GM18861 (cell line): ENCODE data around the gene NECAB3.

Experiments used
- ATAC-seq: cut with Tn5 transposase; IDR thresholded peaks from one replicate; pipeline ENCODE4 v1.9.1; 2021; ENCODE audit not compliant: unreplicated experiment

The NECAB3 gene

DNA sequence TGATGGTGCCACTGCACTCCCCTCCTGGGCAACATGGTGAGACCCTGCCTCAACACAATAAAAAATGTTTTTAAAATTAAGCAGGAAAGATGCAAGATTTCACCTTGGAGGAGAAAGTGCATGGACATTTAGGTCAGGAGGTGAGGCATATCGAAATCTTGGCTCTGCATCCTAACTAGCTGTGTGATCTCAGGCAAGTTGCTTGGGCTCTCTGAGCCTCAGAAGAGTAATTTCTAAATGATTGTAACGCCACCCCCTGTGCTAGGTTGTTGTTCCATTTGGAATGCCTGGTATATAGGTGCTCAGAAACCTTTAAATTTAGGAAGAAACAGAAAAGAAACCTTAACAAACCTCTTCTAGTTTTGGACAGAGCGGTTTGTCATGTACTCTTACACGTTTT lies 48.0 kb downstream of the NECAB3 start:
- ATAC-seq, result no peak

DNA sequence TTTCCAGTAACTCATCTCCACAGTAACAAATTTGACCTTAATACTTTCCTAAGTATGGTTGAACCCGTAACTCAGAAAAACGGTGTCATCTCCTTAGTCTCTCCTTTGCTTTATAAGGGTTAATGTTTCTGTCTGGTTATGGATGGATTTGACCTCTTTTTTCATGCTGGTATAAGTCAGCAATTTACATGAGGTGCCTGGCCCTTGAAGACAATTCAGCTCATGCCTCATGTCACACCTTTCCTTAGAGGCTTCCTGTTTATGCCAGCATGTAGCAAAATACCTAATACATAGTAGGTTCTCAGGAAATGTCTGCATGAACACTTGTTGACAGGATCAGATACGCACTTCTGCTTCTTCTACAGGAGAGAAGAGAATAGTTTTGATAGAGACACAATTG lies 49.8 kb downstream of the NECAB3 start:
- ATAC-seq, result no peak

DNA sequence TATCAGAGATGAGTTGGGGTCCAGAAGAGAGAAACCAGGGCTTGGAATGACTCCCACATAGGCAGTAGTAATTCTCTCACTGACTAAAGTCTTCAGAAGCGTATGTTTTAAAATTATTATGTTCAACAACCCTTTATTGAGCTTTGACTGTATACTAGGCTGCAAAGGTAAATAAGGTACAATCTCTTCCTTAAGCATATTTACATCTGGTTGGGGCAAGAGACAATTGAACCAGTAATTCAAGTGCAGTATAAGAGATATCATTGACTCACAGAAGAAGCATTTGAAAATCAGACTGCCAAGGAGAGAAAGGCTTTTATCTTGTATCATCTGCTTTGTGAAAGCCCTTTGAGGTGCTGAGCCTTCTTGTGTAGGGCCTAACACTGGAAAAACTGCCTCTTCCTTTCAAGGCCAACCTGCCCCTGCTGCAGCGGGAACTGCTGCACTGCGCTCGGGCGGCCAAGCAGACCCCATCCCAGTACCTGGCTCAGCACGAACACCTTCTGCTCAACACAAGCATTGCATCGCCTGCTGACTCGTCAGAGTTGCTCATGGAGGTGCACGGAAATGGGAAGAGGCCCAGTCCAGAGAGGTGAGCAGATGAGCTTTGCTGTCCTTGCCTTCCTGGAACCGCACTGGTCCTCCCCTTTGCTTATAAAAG lies 51.4 kb downstream of the NECAB3 start:
- ATAC-seq, result no peak

DNA sequence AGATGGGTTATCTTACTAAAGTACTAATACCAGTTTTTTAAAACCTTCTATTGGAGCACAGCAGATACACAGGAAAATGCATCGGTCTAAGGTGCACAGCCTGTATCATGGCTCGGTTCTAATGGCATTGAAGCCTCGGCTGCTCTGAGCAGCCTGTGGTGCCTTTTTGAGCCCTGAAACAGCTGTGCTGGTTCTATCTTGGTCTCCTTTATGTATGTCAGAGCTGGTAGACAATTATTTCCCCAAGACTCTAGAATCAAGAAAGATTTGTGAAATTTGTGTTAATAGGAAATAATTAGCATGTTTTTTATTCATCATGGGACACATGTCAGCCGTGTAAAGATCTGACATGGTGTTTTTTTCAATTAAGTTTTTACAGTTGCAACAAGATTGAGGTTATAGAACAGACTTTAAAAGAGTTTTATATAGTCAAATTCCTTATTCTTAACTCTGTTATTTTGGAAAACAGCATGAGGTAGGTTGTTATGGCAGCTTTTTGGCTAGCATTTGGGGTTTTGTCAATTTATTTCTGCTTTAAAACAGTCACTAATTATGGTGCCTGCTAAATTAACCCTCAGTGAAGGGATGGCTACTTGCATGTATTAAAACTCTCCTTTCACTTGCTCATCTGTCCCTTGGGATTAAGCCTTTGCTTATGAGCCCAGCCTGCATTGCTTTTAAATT lies 52.4 kb downstream of the NECAB3 start:
- no peak for ATAC-seq

DNA sequence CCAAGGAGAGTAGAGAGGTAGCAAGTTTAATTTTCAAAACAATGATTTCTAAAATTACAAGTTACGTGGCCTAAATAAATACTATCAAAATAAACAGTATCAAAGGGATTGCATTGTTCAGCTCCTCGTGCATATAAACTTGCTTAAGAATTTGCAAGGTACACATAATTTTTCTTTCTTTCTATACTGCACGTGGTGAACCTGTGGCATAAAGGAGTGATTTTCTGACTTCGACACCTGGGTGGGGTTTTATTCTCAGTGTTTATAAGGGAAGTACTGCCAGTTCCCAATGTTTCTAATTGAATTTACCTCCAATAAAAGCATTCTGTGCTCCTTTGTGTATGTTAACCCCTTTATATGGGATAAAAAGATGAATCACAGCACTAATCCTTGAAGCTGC lies 62.2 kb downstream of the NECAB3 start:
- ATAC-seq, result no peak

DNA sequence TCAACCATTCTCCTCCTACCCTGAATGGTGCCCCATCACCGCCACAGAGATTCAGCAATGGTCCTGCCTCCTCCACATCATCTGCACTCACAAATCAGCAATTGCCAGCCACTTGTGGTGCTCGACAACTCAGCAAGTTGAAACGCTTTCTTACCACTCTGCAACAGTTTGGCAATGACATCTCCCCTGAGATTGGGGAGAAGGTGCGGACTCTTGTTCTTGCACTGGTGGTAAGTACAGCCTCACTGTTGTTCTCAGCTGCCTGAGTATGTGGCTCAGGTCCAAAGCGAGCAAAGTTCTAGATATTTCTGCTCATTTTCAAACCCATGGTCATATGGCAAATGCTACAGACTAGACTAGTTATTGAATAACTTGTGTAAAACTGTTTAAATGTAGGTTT lies 63.1 kb downstream of the NECAB3 start:
- no peak for ATAC-seq

DNA sequence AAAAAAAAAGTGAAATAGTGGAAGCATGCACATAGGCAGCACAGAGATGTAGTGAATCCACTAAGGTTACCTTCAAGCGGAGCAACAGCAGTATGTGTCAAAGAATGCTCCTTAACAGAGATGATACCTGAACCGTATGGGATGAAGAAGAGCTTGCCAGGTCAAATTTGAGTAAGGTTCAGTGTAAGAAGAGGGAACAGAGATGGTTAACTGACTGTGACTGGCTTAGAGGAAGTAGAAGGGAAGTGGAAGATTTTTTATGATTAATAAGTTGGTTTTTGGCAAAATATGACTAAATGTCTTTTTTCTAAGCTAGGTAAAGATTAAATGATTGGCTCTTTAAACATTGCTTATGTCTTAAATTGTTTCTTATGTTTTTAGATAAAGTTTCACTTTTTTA lies 64.7 kb downstream of the NECAB3 start:
- no peak for ATAC-seq
